GM13977 (cell line): Measurements from ENCODE around the gene COL12A1.

Experiments used
- DNase-seq: peaks from one replicate; pipeline ENCODE4 v3.0.0; 2012; ENCODE audit warnings: low spot score
- CTCF ChIP-seq: IDR thresholded peaks from 2 replicates; pipeline ENCODE4 v1.5.1; 2012; ENCODE audit warnings: mild to moderate bottlenecking, control low read depth; ENCODE audit not compliant: insufficient read depth; ENCODE audit errors: extremely low read depth, missing control alignments
- in situ Hi-C: fragments of 300-500 bp; cut with MboI; formaldehyde crosslinking; loops from one replicate; pipeline ENCODE4 v1.12.0; 2022; ENCODE audit warnings: low sequenced_read_pairs, low pct_unique_long_range_greater_than_20kb, mixed read lengths, inconsistent platforms; ENCODE audit not compliant: unreplicated experiment

The COL12A1 gene

DNA sequence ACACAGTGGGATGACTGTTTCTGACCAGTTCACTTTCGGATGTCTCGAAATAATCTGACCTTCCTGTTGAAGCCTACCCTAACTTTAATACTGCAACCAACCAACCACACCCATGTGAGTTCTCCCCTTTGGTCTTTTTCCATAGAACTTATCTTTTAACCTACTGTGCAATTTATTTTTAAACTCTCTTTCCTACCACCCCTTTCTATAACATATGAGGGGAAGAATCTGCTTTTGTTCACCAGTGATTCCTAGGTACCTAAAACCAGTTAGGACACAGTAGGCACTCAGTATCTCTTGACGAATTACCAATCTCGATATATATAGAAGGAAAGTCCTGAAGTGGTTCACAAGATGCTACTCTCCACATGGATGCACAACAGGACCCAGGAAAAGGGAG lies 30.8 kb upstream of the COL12A1 start:
- DNase-seq: no peak
- in situ Hi-C loops: no loop called here
- TF ChIP-seq CTCF: no peak

DNA sequence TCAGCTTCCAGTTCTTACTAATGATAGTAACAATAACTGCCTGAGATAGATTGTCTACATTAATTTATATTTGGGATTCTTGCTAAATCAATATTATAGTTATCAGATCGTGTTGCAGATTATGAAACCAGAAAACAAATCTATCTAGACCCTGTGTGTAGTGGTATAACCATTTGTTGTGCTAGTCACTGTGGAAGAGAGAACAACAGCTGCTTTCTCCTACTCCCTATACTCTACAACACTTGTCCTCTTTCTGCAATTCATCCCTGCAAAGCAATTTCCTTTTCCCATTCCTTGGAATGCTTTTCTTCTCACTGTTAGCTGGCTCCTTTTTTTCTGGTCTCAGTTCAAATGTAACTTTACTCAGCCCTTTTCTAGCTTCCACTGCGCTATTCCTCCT lies 29.4 kb upstream of the COL12A1 start:
- no peak for DNase-seq
- in situ Hi-C loops: no loop called here
- no peak for TF ChIP-seq CTCF

GRCh38 chr6:75234126-75234865 lies 28.4 kb upstream of the COL12A1 start:
- in situ Hi-C loops: no loop called here
- no peak for TF ChIP-seq CTCF
- DNase-seq: no peak

DNA sequence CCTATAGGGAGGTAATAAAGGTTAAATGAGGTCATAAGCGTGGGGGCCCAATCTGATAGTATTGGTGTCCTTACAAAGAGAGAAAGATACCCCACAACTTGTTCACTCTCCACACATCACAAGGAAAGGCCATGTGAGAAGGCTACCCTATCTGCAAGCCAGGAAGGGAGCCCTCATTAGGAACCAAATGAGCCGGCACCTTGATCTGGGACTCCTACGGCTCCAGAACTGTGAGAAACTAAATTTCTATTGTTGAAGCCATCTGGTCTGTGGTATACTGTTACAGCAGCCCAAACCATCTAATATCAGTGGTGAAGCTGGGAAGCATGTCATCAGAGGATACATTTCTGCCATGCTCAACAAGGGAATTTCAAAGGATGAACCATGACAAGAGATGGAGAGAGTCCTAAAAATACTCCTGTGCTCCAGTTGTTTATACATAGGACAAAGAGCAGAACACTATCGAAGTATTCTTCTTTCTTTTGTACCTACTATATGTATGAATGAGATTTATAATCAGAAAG lies 27.3 kb upstream of the COL12A1 start:
- TF ChIP-seq CTCF: no peak
- in situ Hi-C loops: no loop called here
- no peak for DNase-seq

GRCh38 chr6:75230484-75231325 lies 24.9 kb upstream of the COL12A1 start:
- in situ Hi-C loops: no loop called here
- peak; percentile 42 for TF ChIP-seq CTCF
- no peak for DNase-seq

DNA sequence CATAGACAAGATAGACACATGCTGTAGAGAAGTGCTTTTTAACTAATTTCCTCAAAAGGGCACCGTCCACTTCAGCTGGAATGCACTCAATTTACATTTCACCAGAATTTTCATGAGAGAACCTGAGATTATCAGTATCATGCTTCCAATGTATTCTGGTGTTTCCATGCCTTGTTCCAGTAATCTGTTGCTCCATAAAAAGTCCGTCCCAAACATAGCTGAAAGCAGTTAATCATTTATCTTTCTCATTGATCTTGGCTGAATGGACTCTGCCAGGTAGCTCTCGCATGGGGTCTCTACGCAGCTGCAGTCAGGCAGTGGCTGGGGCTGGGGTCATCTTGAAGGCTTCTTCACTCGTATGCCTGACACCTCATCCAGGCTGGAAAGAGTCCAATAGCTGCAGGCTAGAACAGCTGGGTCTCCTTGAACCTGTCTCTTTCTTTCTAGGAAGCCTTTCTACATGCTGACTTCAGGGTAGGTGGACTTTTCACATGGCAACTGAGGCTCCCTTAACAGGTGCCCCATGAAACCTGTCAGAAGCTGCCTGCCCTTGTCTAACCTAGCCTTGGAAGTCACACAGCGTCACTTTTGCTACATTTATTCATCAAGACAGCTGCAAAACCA lies 18.6 kb upstream of the COL12A1 start:
- in situ Hi-C loops: loop anchor here (25.0 kb wide), 2 partner anchors 812 to 1137 kb away; no protein-coding TSS in a partner anchor
- DNase-seq: no peak
- TF ChIP-seq CTCF: no peak
